Measurements from ENCODE around the gene APCDD1L. TPM values are rescaled to one million over a fixed set of nuclear protein-coding genes. Genes with fewer than 3 reads are reported as not detected.

The APCDD1L gene
- total RNA-seq, 4 donors from 2014 or later, result 0.33 to 1.7 (median 1.1) TPM

GRCh38 chr20:58478141-58478805, 36.9 kb downstream of the APCDD1L start:
- WGBS, result 75% methylated on average over 3 of the region's 3 CpGs
- no peak for DNase-seq (ENCODE audit: extremely low spot score)
- no peaks in the 10 kb centered on the region for H3K36me3 ChIP-seq
- H3K27ac ChIP-seq (replicated peaks in 1 of 4), result no peak overlapping the region
- H3K4me1 ChIP-seq, result peaks cover 0 to 7% (median 7%) of the 10 kb centered on the region in 4 donors
- no peak for TF ChIP-seq POLR2AphosphoS5 (IDR thresholded peaks at IDR 0.05)
- no peak for TF ChIP-seq EP300 (IDR thresholded peaks at IDR 0.05)
- TF ChIP-seq POLR2A (IDR thresholded peaks at IDR 0.05; ENCODE audit: low read depth), result no peak
- no peak for TF ChIP-seq CTCF (IDR thresholded peaks at IDR 0.05)
- peaks cover 0 to 7% (median 4%) of the 10 kb centered on the region in 4 donors for H3K9me3 ChIP-seq
- H3K27me3 ChIP-seq, result no peaks in the 10 kb centered on the region
- no peak overlapping the region for H3K4me3 ChIP-seq
- intact Hi-C loops (cut with DNase I), result no loop called here

- Histone ChIP-seq H3K4me1 (peaks cover 0 to 13% (median 12%) of the 10 kb centered on the region in 4 donors), H3K27me3 (no peaks in the 10 kb centered on the region), H3K9me3 (peaks cover 0 to 7% (median 4%) of the 10 kb centered on the region in 4 donors), H3K27ac (replicated peaks in 1 of 4) (no peak overlapping the region), H3K4me3 (no peak overlapping the region), H3K36me3 (no peaks in the 10 kb centered on the region)
- WGBS, result 98% methylated on average over 10 of the region's 10 CpGs
- intact Hi-C loops (cut with DNase I), result no loop called here
- no peak for DNase-seq (ENCODE audit: extremely low spot score)
- TF ChIP-seq EP300 (IDR thresholded peaks at IDR 0.05) (no peak), POLR2AphosphoS5 (IDR thresholded peaks at IDR 0.05) (no peak), CTCF (IDR thresholded peaks at IDR 0.05) (no peak), POLR2A (IDR thresholded peaks at IDR 0.05; ENCODE audit: low read depth) (no peak)
Observed at GRCh38 chr20:58475466-58475865, 39.7 kb downstream of the APCDD1L start.

GRCh38 chr20:58473453-58474425, 41.5 kb downstream of the APCDD1L start:
- TF ChIP-seq CTCF (IDR thresholded peaks at IDR 0.05) (no peak), POLR2A (IDR thresholded peaks at IDR 0.05; ENCODE audit: low read depth) (no peak), POLR2AphosphoS5 (IDR thresholded peaks at IDR 0.05) (no peak), EP300 (IDR thresholded peaks at IDR 0.05) (no peak)
- no peak overlapping the region for H3K4me3 ChIP-seq
- intact Hi-C loops (cut with DNase I), result no loop called here

GRCh38 chr20:58472273-58473018, 42.8 kb downstream of the APCDD1L start:
- Histone ChIP-seq H3K27ac (replicated peaks in 1 of 4) (no peak overlapping the region), H3K4me1 (peaks cover 0 to 20% (median 12%) of the 10 kb centered on the region in 4 donors), H3K27me3 (no peaks in the 10 kb centered on the region), H3K36me3 (no peaks in the 10 kb centered on the region), H3K4me3 (no peak overlapping the region), H3K9me3 (no peaks in the 10 kb centered on the region)
- TF ChIP-seq EP300 (IDR thresholded peaks at IDR 0.05) (no peak), CTCF (IDR thresholded peaks at IDR 0.05) (no peak), POLR2A (IDR thresholded peaks at IDR 0.05; ENCODE audit: low read depth) (no peak), POLR2AphosphoS5 (IDR thresholded peaks at IDR 0.05) (no peak)
- intact Hi-C loops (cut with DNase I), result no loop called here
- no peak for DNase-seq (ENCODE audit: extremely low spot score)
- 93% methylated on average over 20 of the region's 20 CpGs for WGBS

More at GRCh38 chr20:58473453-58474425, 41.5 kb downstream of the APCDD1L start:
- Histone ChIP-seq H3K9me3 (peaks cover 0 to 7% (median 4%) of the 10 kb centered on the region in 4 donors), H3K36me3 (no peaks in the 10 kb centered on the region), H3K27ac (replicated peaks in 1 of 4) (no peak overlapping the region), H3K4me1 (peaks cover 0 to 13% (median 12%) of the 10 kb centered on the region in 4 donors), H3K27me3 (no peaks in the 10 kb centered on the region)
- DNase-seq (ENCODE audit: extremely low spot score), result no peak
- WGBS, result 92% methylated on average over 12 of the region's 13 CpGs
